Sigmoid colon (tissue), 7 donors: ENCODE data around the gene ARHGEF17. TPM values are rescaled to one million over a fixed set of nuclear protein-coding genes. Genes with fewer than 3 reads are reported as not detected.
A peak's percentile ranks its signal among the peaks of the same experiment; 100 is the strongest.

Experiments
- DNase-seq: peaks from one replicate; pipeline ENCODE4 v3.0.0-alpha.2; 2019
- H3K27ac ChIP-seq, 4 donors: fragments of 200-600 bp; sonication (generic); one replicate each; pipeline ENCODE4 v1.5.1; 2016 to 2019; ENCODE audit warnings: mild to moderate bottlenecking in 1 of 4
- H3K27me3 ChIP-seq, 3 donors: fragments of 200-600 bp; sonication (generic); one replicate each; pipeline ENCODE4 v1.5.1; 2019; ENCODE audit warnings: mild to moderate bottlenecking in 1 of 3
- H3K36me3 ChIP-seq, 4 donors: fragments of 200-600 bp; sonication (generic); one replicate each; pipeline ENCODE4 v1.5.1; 2016 to 2019
- H3K4me1 ChIP-seq, 4 donors: fragments of 200-600 bp; sonication (generic); one replicate each; pipeline ENCODE4 v1.5.1; 2017 to 2019
- H3K4me3 ChIP-seq, 4 donors: fragments of 200-600 bp; sonication (generic); one replicate each; pipeline ENCODE4 v1.5.1; 2017 to 2019; ENCODE audit warnings: mild to moderate bottlenecking in 2 of 4, moderate library complexity in 1 of 4
- H3K9me3 ChIP-seq, 4 donors: fragments of 200-600 bp in 3 of 4; sonication (generic) in 3 of 4; one replicate each; pipeline versions ENCODE4 v1.5.1 to v1.6.1; 2013 to 2019
- EP300 ChIP-seq, 4 donors: sonication (generic); formaldehyde crosslinking; IDR thresholded peaks; one replicate each; pipeline ENCODE4 v1.6.1; 2017; ENCODE audit warnings: antibody characterized with exemption in 4 of 4
- POLR2A ChIP-seq, 2 donors: fragments of 450-650 bp; IDR thresholded peaks; one replicate each; pipeline ENCODE4 v1.6.1; 2016; ENCODE audit warnings: antibody characterized with exemption in 2 of 2, mild to moderate bottlenecking in 2 of 2, moderate library complexity in 2 of 2
- POLR2AphosphoS5 ChIP-seq, 4 donors: sonication (generic); formaldehyde crosslinking; IDR thresholded peaks; one replicate each; pipeline ENCODE4 v1.6.1; 2017; ENCODE audit warnings: antibody characterized with exemption in 4 of 4
- WGBS, 2 donors: extraction: QIAGEN DNeasy Blood & Tissue Kit; methylation state at CpG; one replicate each; pipeline ENCODE4 v1.1.7; 2013; 5-methylcytosine and 5-hydroxymethylcytosine counted together
- intact Hi-C: fragments of 100-400 bp; cut with DNase I; formaldehyde crosslinking; loops from one replicate; pipeline ENCODE4 v1.15.1; 2023
- polyA plus RNA-seq, 3 donors: library from polyadenylated mRNA; stranded (reverse); fragments of 200-250 nt; gene quantifications; one replicate each; pipeline ENCODE4 v1.2.3, GENCODE V29; 2013
- total RNA-seq, 4 donors: library from RNA; depleted of rRNA; stranded (reverse); fragments of >200 nt; gene quantifications; one replicate each; pipeline ENCODE4 v1.1.0, GENCODE V29; 2016
- TF ChIP-seq, protein P1 (sequence below), 4 experiments: fragments of 450-650 bp in 3 of 4; fragments of 200-600 bp in 1 of 4; IDR thresholded peaks; one replicate each; pipeline ENCODE4 v1.5.1; 2016 to 2019; ENCODE audit warnings: antibody characterized with exemption in 4 of 4, mild to moderate bottlenecking in 3 of 4, moderate library complexity in 2 of 4
- donor health status: healthy with polysubstance abuse.
- donor health status: Bipolar disorder and iron deficiency.
- donor health status: healthy.

The ARHGEF17 gene
- total and polyA plus RNA-seq, 7 donors, result 1.8 to 104 (median 38.2) TPM

DNA sequence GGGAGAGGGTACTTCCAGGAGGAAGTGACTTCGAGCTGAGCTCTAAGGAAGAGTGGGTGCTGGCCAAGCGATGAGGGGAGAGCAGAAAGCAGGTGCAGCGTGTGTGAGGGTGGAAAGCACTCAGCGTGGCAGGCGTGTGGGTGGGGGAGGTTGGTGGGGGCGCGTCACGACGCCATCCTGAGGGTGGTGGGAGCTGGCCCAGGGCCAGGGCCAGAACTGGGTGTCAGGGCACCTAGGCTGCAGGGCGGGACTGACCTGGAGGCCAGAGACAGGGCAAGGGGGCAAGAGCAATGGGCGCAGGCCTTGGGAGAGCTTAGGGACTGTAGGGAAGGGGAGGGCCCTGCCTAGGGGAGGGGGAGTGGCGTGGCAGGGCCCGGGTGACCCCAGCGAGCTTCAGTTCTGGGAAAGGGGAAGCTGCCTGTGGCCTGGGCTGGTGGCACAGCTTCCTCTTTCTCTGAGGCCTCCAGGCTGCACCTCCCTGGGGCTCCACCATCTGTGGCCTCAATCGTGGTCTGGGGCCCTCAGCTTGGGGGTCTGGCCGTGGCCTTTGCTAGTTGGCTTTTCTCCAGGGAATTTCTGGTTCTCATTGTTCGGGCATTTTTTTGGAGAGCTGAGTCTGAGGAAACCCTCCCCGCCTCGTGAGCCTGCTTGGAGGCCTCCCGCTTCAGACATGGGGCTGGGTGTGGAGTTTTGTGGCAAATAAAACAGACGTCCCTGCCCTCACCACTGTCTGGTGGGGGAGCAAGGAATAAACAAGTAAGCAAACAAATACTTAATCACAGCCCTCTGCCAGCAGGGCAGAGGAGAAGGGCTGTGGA, 77.0 kb downstream of the ARHGEF17 start:
- 40 to 68% methylated on average over 21 of the region's 21 CpGs for WGBS, 2 donors
- Histone ChIP-seq H3K36me3 (no peaks in the 10 kb centered on the region), H3K27me3 (no peaks in the 10 kb centered on the region), H3K4me1 (peaks cover 0 to 14% (median 7%) of the 10 kb centered on the region in 4 donors), H3K4me3 (no peak overlapping the region), H3K9me3 (no peaks in the 10 kb centered on the region), H3K27ac (peak overlapping the region; percentile 26 to 49 (median 39))
- intact Hi-C loops, result no loop called here
- peak; percentile 77 for DNase-seq
- TF ChIP-seq, protein P1, sequence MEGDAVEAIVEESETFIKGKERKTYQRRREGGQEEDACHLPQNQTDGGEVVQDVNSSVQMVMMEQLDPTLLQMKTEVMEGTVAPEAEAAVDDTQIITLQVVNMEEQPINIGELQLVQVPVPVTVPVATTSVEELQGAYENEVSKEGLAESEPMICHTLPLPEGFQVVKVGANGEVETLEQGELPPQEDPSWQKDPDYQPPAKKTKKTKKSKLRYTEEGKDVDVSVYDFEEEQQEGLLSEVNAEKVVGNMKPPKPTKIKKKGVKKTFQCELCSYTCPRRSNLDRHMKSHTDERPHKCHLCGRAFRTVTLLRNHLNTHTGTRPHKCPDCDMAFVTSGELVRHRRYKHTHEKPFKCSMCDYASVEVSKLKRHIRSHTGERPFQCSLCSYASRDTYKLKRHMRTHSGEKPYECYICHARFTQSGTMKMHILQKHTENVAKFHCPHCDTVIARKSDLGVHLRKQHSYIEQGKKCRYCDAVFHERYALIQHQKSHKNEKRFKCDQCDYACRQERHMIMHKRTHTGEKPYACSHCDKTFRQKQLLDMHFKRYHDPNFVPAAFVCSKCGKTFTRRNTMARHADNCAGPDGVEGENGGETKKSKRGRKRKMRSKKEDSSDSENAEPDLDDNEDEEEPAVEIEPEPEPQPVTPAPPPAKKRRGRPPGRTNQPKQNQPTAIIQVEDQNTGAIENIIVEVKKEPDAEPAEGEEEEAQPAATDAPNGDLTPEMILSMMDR (IDR thresholded peaks at IDR 0.05), result no peak
- no peak for TF ChIP-seq POLR2AphosphoS5 (IDR thresholded peaks at IDR 0.05)
- TF ChIP-seq EP300 (IDR thresholded peaks at IDR 0.05), result no peak
- TF ChIP-seq POLR2A (IDR thresholded peaks at IDR 0.05), result no peak

DNA sequence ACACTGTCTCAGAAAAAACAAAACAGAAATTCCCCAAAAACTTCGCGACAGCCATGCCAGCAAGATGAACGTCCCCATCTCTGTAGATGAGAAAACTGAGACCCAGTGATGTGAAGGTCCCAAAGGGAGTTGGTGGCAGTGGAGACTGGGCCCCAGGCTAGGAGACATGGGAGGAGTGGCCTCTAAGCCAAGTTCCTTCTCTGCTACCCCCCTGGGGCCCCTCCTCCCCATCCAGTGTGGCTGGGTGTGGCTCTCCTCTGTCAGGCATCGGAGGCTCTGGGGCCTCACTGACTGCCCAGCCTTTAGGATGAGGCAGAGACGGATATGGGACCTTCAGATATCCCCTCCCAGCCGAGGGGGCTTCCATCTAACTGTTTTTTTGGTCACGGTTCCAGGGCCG, 77.9 kb downstream of the ARHGEF17 start:
- Histone ChIP-seq H3K27ac (peak overlapping the region in 3 of 4 donors; percentile 39 to 49 (median 39)), H3K4me3 (no peak overlapping the region), H3K27me3 (no peaks in the 10 kb centered on the region), H3K4me1 (peaks cover 0 to 14% (median 7%) of the 10 kb centered on the region in 4 donors), H3K9me3 (no peaks in the 10 kb centered on the region), H3K36me3 (no peaks in the 10 kb centered on the region)
- peak; percentile 71 for DNase-seq
- intact Hi-C loops, result no loop called here
- WGBS, 2 donors, result 65 to 72% methylated on average over 8 of the region's 8 CpGs
- no peak for TF ChIP-seq POLR2AphosphoS5 (IDR thresholded peaks at IDR 0.05)
- TF ChIP-seq POLR2A (IDR thresholded peaks at IDR 0.05), result no peak
- TF ChIP-seq, protein P1 (IDR thresholded peaks at IDR 0.05), result no peak
- no peak for TF ChIP-seq EP300 (IDR thresholded peaks at IDR 0.05)

DNA sequence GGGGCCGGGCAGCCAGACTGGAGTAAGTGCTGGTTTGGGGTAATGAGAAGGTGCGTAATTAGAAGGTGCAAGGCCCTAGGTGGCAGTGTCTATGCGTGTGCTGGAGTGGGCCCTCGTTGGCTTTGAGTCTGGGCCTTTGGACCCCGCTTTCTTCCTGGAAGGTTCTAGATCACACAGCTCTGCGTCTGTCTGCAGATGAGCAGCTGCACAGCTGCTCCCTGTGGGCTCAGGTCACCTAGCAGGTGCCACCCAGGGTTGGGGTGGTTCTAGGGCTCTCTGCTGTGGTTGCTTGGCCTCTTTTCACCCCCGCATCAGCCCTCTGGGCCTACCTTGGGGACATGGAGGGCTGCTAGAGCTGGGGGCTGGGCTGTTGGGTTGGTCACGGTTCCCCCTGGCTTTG, 78.5 kb downstream of the ARHGEF17 start:
- Histone ChIP-seq H3K27me3 (no peaks in the 10 kb centered on the region), H3K4me3 (no peak overlapping the region), H3K9me3 (no peaks in the 10 kb centered on the region), H3K4me1 (peaks cover 0 to 14% (median 6%) of the 10 kb centered on the region in 4 donors), H3K27ac (peak overlapping the region in 2 of 4 donors; percentile 19 to 39), H3K36me3 (no peaks in the 10 kb centered on the region)
- 80 to 92% methylated on average over 8 of the region's 8 CpGs for WGBS, 2 donors
- no peak for DNase-seq
- TF ChIP-seq EP300 (IDR thresholded peaks at IDR 0.05), result no peak
- intact Hi-C loops, result no loop called here

GRCh38 chr11:73387594-73388264, 79.7 kb downstream of the ARHGEF17 start:
- Histone ChIP-seq H3K9me3 (no peaks in the 10 kb centered on the region), H3K27ac (peak overlapping the region in 1 of 4 donors; percentile 41), H3K4me3 (no peak overlapping the region), H3K4me1 (peaks cover 0 to 14% (median 6%) of the 10 kb centered on the region in 4 donors), H3K36me3 (no peaks in the 10 kb centered on the region), H3K27me3 (no peaks in the 10 kb centered on the region)
- no peak for DNase-seq
- TF ChIP-seq EP300 (IDR thresholded peaks at IDR 0.05), result no peak
- TF ChIP-seq, protein P1 (IDR thresholded peaks at IDR 0.05), result no peak
- no peak for TF ChIP-seq POLR2AphosphoS5 (IDR thresholded peaks at IDR 0.05)
- TF ChIP-seq POLR2A (IDR thresholded peaks at IDR 0.05), result no peak
- WGBS, 2 donors, result 80 to 92% methylated on average over 21 of the region's 21 CpGs
- intact Hi-C loops, result no loop called here
